Neural progenitor cell (in vitro differentiated cells): Measurements from ENCODE around the gene JADE1.

Experiments used
- CTCF ChIP-seq: fragments of 200-600 bp; sonication (generic); IDR thresholded peaks from 2 replicates; pipeline ENCODE4 v1.5.1; 2017; ENCODE audit warnings: antibody characterized with exemption, mild to moderate bottlenecking
- EZH2 ChIP-seq: fragments of 200-600 bp; sonication (generic); IDR thresholded peaks from 2 replicates; pipeline ENCODE4 v1.6.1; 2017; ENCODE audit warnings: antibody characterized with exemption, mild to moderate bottlenecking, moderate library complexity
- EZH2phosphoT487 ChIP-seq: fragments of 200-600 bp; sonication (generic); IDR thresholded peaks from 2 replicates; pipeline ENCODE4 v1.6.1; 2017; ENCODE audit warnings: antibody characterized with exemption

- TF ChIP-seq CTCF (no peak), EZH2 (no peak), EZH2phosphoT487 (no peak)
Measured at GRCh38 chr4:128766781-128767180, 42.7 kb upstream of the JADE1 start.
